Left ventricle myocardium inferior (tissue), 1 donor: ENCODE measurements around the gene NMBR. TPM values are rescaled to one million over a fixed set of nuclear protein-coding genes. Genes with fewer than 3 reads are reported as not detected.

Experiments
- DNase-seq: peaks from one replicate; pipeline ENCODE4 v3.0.0-alpha.2; 2020
- H3K27ac ChIP-seq: fragments of 200-600 bp; replicated peaks from 2 replicates; pipeline ENCODE4 v1.8.0; 2021
- H3K27me3 ChIP-seq: fragments of 200-600 bp; 2 replicates; pipeline ENCODE4 v1.8.0; 2021; ENCODE audit warnings: low read depth
- H3K36me3 ChIP-seq: fragments of 200-600 bp; 2 replicates; pipeline ENCODE4 v1.8.0; 2021
- H3K4me1 ChIP-seq: fragments of 200-600 bp; 2 replicates; pipeline ENCODE4 v1.8.0; 2021
- H3K4me3 ChIP-seq: fragments of 200-600 bp; 2 replicates; pipeline ENCODE4 v1.8.0; 2021; ENCODE audit warnings: mild to moderate bottlenecking, moderate library complexity
- H3K9me3 ChIP-seq: fragments of 200-600 bp; replicated peaks from 2 replicates; pipeline ENCODE4 v1.8.0; 2021
- intact Hi-C: fragments of 100-400 bp; cut with micrococcal nuclease; formaldehyde crosslinking; loops from one replicate; pipeline ENCODE4 v1.11.0; 2022
- total RNA-seq: library from RNA; stranded (reverse); fragmentation: NEBNext Ultra II Directional; extraction: Animal tissue kit (Norgen Biotek cat#: 25700); gene quantifications from one replicate; pipeline ENCODE4 v1.2.1, GENCODE V29; 2021
- TF ChIP-seq, protein P1 (sequence below): fragments of 200-600 bp; IDR thresholded peaks from 2 replicates; pipeline ENCODE4 v1.8.0; 2021; ENCODE audit warnings: antibody characterized with exemption, mild to moderate bottlenecking, borderline replicate concordance
- donor health status: DM: no; HTN: yes; CAD: no; lungs with severe emphysema.

NMBR gene
- total RNA-seq, 1 donor from 2014 or later, result not detected

DNA sequence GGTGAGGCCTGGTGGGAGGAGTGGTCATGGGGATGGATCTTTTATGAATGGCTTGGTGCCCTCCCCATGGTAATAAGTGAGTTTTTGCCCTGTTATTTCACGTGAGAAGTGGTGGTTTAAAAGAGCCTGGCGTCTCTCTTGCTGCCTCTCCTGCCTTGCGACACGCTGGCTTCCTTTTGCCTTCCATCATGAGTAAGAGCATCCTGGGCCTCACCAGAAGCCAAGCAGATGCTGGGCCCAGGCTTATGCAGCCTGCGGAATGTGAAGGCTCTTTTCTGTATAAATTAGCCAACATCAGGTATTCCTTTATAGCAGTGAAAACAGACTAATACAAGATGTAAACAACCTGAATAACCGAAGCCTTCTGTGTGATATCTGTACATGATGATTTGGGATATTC lies 27.8 kb upstream of the NMBR start:
- no peak overlapping the region for H3K27ac ChIP-seq
- H3K36me3 ChIP-seq, result peaks cover 83% of the 10 kb centered on the region
- H3K4me3 ChIP-seq, result no peak overlapping the region
- peaks cover 20% of the 10 kb centered on the region for H3K9me3 ChIP-seq
- no peaks in the 10 kb centered on the region for H3K27me3 ChIP-seq
- TF ChIP-seq, protein P1, sequence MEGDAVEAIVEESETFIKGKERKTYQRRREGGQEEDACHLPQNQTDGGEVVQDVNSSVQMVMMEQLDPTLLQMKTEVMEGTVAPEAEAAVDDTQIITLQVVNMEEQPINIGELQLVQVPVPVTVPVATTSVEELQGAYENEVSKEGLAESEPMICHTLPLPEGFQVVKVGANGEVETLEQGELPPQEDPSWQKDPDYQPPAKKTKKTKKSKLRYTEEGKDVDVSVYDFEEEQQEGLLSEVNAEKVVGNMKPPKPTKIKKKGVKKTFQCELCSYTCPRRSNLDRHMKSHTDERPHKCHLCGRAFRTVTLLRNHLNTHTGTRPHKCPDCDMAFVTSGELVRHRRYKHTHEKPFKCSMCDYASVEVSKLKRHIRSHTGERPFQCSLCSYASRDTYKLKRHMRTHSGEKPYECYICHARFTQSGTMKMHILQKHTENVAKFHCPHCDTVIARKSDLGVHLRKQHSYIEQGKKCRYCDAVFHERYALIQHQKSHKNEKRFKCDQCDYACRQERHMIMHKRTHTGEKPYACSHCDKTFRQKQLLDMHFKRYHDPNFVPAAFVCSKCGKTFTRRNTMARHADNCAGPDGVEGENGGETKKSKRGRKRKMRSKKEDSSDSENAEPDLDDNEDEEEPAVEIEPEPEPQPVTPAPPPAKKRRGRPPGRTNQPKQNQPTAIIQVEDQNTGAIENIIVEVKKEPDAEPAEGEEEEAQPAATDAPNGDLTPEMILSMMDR, result no peak
- no peak for DNase-seq
- intact Hi-C loops, result no loop called here
- no peaks in the 10 kb centered on the region for H3K4me1 ChIP-seq

DNA sequence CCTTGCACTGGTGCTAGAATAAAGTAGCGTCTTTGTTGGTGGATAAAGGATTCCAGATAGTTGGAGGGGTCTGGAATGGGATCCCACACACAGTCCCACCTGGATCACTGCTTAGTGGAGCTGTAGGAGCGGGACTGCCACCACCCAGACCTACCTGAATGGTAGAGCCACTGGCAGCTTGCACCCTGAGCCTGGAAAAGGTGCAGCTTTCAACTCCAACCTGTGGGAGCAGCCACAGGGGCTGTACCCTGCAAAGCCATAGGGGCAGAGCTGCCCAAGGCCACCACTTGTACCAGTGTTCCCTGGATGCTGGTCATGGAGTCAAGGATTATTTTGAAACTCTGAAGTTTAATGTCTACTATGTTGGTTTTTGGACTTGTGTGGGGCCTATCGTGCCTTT lies 27.1 kb upstream of the NMBR start:
- Histone ChIP-seq H3K27ac (no peak overlapping the region), H3K4me1 (no peaks in the 10 kb centered on the region), H3K4me3 (no peak overlapping the region), H3K27me3 (no peaks in the 10 kb centered on the region), H3K36me3 (peaks cover 88% of the 10 kb centered on the region), H3K9me3 (peaks cover 20% of the 10 kb centered on the region)
- intact Hi-C loops, result no loop called here
- DNase-seq, result no peak
- TF ChIP-seq, protein P1, result no peak

DNA sequence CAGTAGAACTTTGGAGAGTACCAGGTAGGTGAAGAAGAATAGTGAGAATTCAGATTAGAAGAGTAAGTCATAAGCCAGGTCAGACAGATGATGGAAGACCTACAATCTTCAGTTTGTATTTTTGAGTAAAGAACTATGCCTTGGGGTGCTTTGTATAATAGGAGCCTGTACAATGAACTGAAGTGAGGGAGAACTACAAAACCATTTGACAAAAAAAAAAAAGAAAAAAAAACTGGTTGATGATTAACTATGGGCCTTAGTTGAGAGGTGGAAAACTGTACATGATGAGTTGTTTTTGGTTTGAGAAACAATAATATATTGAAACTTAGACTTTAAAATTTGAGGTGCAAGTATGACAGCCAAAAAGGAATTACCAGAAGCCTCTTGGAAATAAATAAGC lies 25.8 kb upstream of the NMBR start:
- Histone ChIP-seq H3K27ac (no peak overlapping the region), H3K9me3 (peaks cover 10% of the 10 kb centered on the region), H3K27me3 (no peaks in the 10 kb centered on the region), H3K4me3 (no peak overlapping the region), H3K36me3 (peaks cover 87% of the 10 kb centered on the region), H3K4me1 (no peaks in the 10 kb centered on the region)
- no peak for DNase-seq
- intact Hi-C loops, result no loop called here
- TF ChIP-seq, protein P1, result no peak

DNA sequence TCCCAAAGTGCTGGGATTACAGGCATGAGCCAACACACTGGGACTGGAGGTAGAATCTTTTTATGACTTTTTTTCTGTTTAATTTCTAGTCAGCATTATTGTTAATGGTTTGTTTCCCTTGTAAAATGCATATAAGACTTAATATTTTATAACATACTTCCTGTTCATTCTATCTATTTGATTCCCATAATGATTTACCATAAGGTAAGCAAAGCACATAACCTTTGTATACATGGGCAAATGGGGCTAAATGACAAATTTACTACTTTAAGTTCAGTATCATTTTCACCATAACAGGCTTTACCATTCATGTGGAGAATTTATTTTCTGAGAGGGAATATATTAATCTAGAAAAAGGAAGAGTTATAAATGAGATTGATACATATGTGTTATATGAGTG lies 24.4 kb upstream of the NMBR start:
- no peaks in the 10 kb centered on the region for H3K4me1 ChIP-seq
- intact Hi-C loops, result no loop called here
- peaks cover 89% of the 10 kb centered on the region for H3K36me3 ChIP-seq
- H3K9me3 ChIP-seq, result no peaks in the 10 kb centered on the region
- no peaks in the 10 kb centered on the region for H3K27me3 ChIP-seq
- no peak overlapping the region for H3K4me3 ChIP-seq
- TF ChIP-seq, protein P1, result no peak
- DNase-seq, result no peak
- no peak overlapping the region for H3K27ac ChIP-seq

DNA sequence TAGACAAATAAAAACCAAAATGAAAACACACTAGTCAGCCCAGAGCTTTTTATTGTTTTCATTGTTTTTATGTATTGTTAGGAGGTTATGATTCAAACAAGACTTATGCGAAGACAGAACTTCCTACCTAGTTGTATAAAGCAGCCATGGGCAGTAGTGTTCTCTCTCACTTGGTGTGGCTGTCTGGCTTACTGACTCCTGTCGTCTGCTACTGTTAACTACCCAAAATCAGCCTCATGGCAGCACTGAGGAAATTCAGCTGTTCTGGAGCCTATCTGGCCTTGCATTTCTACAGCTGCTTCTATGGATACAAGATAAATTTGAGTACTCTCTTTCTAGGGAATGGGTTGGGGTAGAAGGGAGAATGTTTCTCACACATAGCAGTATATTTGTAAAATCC lies 20.6 kb upstream of the NMBR start:
- Histone ChIP-seq H3K27me3 (no peaks in the 10 kb centered on the region), H3K9me3 (no peaks in the 10 kb centered on the region), H3K27ac (no peak overlapping the region), H3K36me3 (peaks cover 58% of the 10 kb centered on the region), H3K4me3 (no peak overlapping the region), H3K4me1 (peaks cover 25% of the 10 kb centered on the region)
- no peak for DNase-seq
- intact Hi-C loops, result no loop called here
- TF ChIP-seq, protein P1, result no peak

DNA sequence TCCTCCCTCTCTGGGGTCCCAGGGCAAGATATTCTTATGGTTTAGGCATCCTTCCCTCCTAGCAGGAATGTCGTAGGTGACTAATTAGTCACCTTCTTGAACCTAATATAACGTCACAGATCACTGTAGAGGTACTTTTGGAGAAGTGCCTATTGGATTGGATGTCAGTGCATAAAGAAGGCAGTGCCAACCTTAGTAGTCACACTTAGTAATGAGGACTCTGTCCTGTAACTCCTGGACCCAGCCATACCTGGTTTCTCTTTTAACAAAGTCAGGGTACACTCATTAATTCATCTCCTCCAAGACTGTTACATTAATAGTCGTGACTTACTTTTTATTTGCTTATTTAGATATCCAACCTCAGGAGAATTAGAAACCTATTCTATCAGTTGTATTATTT lies 20.1 kb upstream of the NMBR start:
- Histone ChIP-seq H3K36me3 (peaks cover 54% of the 10 kb centered on the region), H3K27ac (no peak overlapping the region)
- intact Hi-C loops, result no loop called here

More for the DNA sequence above, 20.1 kb upstream of the NMBR start:
- no peaks in the 10 kb centered on the region for H3K27me3 ChIP-seq
- TF ChIP-seq, protein P1, result no peak
- no peaks in the 10 kb centered on the region for H3K9me3 ChIP-seq
- peaks cover 28% of the 10 kb centered on the region for H3K4me1 ChIP-seq
- H3K4me3 ChIP-seq, result no peak overlapping the region
- DNase-seq, result no peak
